Lung (tissue), 12 donors: ENCODE measurements around the gene LBHD1. TPM values are rescaled to one million over a fixed set of nuclear protein-coding genes. Genes with fewer than 3 reads are reported as not detected.
A peak's percentile ranks its signal among the peaks of the same experiment; 100 is the strongest.

Experiments
- ATAC-seq: fragments of 200-7000 bp; cut with Tn5 transposase; one replicate; pipeline ENCODE4 v1.9.1; 2020; ENCODE audit warnings: moderate number of reproducible peaks; ENCODE audit not compliant: insufficient read depth, low FRiP score
- DNase-seq, 3 donors: peaks; one replicate each; pipeline ENCODE4 v3.0.0-alpha.2; 2013 to 2017
- H3K27ac ChIP-seq, 2 donors: one replicate each; pipeline ENCODE4 v1.5.1; 2013; ENCODE audit warnings: mild to moderate bottlenecking in 2 of 2, moderate library complexity in 2 of 2, control low read depth in 1 of 2, inconsistent platforms in 1 of 2, low read depth in 1 of 2, low read length in 1 of 2
- H3K27me3 ChIP-seq, 3 donors: one replicate each; pipeline ENCODE4 v1.5.1; 2013; ENCODE audit warnings: low read length in 2 of 3; ENCODE audit not compliant: control insufficient read depth in 3 of 3, insufficient read depth in 3 of 3
- H3K36me3 ChIP-seq, 4 donors: one replicate each; pipeline ENCODE4 v1.5.1; 2013; ENCODE audit warnings: low read length in 4 of 4, mild to moderate bottlenecking in 1 of 4, moderate library complexity in 1 of 4; ENCODE audit not compliant: control insufficient read depth in 4 of 4, insufficient read depth in 4 of 4
- H3K4me1 ChIP-seq, 5 donors: one replicate each; pipeline ENCODE4 v1.5.1; 2013; ENCODE audit warnings: low read length in 5 of 5, mild to moderate bottlenecking in 2 of 5, moderate library complexity in 1 of 5; ENCODE audit not compliant: control insufficient read depth in 5 of 5, insufficient read depth in 5 of 5
- H3K4me3 ChIP-seq: one replicate; pipeline ENCODE4 v1.5.1; 2013; ENCODE audit warnings: mild to moderate bottlenecking, control low read depth, moderate library complexity
- H3K9ac ChIP-seq, 2 donors: one replicate each; pipeline ENCODE4 v1.5.1; 2013; ENCODE audit warnings: low read length in 2 of 2, control low read depth in 1 of 2; ENCODE audit not compliant: insufficient read depth in 1 of 2
- H3K9me3 ChIP-seq, 4 donors: one replicate each; pipeline ENCODE4 v1.5.1; 2013; ENCODE audit warnings: low read length in 3 of 4, mild to moderate bottlenecking in 1 of 4, moderate library complexity in 1 of 4; ENCODE audit not compliant: control insufficient read depth in 4 of 4, insufficient read depth in 3 of 4
- WGBS, 2 donors: extraction: QIAGEN DNeasy Blood & Tissue Kit; methylation state at CpG; one replicate each; pipeline ENCODE4 v1.1.7; 2013; 5-methylcytosine and 5-hydroxymethylcytosine counted together
- polyA plus RNA-seq, 2 donors: library from polyadenylated mRNA; stranded (reverse); fragments of 200-250 nt; gene quantifications; one replicate each; pipeline ENCODE4 v1.2.1, GENCODE V29; 2013
- total RNA-seq, 2 donors: library from RNA; depleted of rRNA in 1 of 2; stranded (reverse); fragments of >200 nt in 1 of 2; gene quantifications; one replicate each; pipeline ENCODE4 v1.2.1, GENCODE V29; 2014 to 2021
- TF ChIP-seq, protein P1 (sequence below): IDR thresholded peaks from 2 replicates; pipeline ENCODE4 v1.5.1; 2012; ENCODE audit warnings: mild to moderate bottlenecking; ENCODE audit errors: control extremely low read depth, extremely low read depth
- donor health status: control.
- donor health status: control.
- donor health status: Bipolar disorder and iron deficiency.
- donor health status: healthy.
- donor health status: DM: yes; HTN: yes; CAD: no.

The LBHD1 gene
- total and polyA plus RNA-seq, 4 donors = 4.4 to 8.9 (median 5.1) TPM

- 60 to 69% methylated on average over 3 of the region's 3 CpGs for WGBS, 2 donors
- TF ChIP-seq, protein P1, sequence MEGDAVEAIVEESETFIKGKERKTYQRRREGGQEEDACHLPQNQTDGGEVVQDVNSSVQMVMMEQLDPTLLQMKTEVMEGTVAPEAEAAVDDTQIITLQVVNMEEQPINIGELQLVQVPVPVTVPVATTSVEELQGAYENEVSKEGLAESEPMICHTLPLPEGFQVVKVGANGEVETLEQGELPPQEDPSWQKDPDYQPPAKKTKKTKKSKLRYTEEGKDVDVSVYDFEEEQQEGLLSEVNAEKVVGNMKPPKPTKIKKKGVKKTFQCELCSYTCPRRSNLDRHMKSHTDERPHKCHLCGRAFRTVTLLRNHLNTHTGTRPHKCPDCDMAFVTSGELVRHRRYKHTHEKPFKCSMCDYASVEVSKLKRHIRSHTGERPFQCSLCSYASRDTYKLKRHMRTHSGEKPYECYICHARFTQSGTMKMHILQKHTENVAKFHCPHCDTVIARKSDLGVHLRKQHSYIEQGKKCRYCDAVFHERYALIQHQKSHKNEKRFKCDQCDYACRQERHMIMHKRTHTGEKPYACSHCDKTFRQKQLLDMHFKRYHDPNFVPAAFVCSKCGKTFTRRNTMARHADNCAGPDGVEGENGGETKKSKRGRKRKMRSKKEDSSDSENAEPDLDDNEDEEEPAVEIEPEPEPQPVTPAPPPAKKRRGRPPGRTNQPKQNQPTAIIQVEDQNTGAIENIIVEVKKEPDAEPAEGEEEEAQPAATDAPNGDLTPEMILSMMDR = no peak
- Histone ChIP-seq H3K36me3 (peaks cover 33 to 47% (median 35%) of the 10 kb centered on the region in 4 donors), H3K4me3 (no peak overlapping the region), H3K9ac (no peak overlapping the region), H3K4me1 (peaks cover 5 to 21% (median 8%) of the 10 kb centered on the region in 5 donors), H3K27ac (peak overlapping the region in 1 of 2 donors; percentile 81), H3K9me3 (no peaks in the 10 kb centered on the region), H3K27me3 (no peaks in the 10 kb centered on the region)
- DNase-seq = no peak
- no peak for ATAC-seq
Measured at GRCh38 chr11:62712861-62713260, 40.8 kb upstream of the LBHD1 start.

- Histone ChIP-seq H3K36me3 (peaks cover 31 to 44% (median 32%) of the 10 kb centered on the region in 4 donors), H3K27ac (peak overlapping the region in 1 of 2 donors; percentile 17), H3K27me3 (no peaks in the 10 kb centered on the region), H3K4me3 (no peak overlapping the region), H3K9me3 (no peaks in the 10 kb centered on the region), H3K4me1 (peaks cover 5 to 26% (median 9%) of the 10 kb centered on the region in 5 donors), H3K9ac (no peak overlapping the region)
- no peak for DNase-seq
- WGBS, 2 donors = 85 to 89% methylated on average over 6 of the region's 6 CpGs
- no peak for ATAC-seq
- TF ChIP-seq, protein P1 = no peak
Measured at GRCh38 chr11:62712276-62712812, 40.3 kb upstream of the LBHD1 start.

- Histone ChIP-seq H3K27me3 (no peaks in the 10 kb centered on the region), H3K36me3 (peaks cover 13 to 24% (median 15%) of the 10 kb centered on the region in 4 donors), H3K4me3 (peak overlapping the region; percentile 50), H3K4me1 (peaks cover 5 to 46% (median 17%) of the 10 kb centered on the region in 5 donors), H3K27ac (peak overlapping the region; percentile 94 to 99), H3K9me3 (no peaks in the 10 kb centered on the region), H3K9ac (peak overlapping the region; percentile 58 to 91)
- ATAC-seq = no peak
- 63 to 64% methylated on average over 7 of the region's 7 CpGs for WGBS, 2 donors
- DNase-seq = no peak
- TF ChIP-seq, protein P1 = no peak
Measured at GRCh38 chr11:62710001-62710345, 37.9 kb upstream of the LBHD1 start.
